Spleen (tissue), 11 donors: ENCODE data around the gene MAPK4. TPM values are rescaled to one million over a fixed set of nuclear protein-coding genes. Genes with fewer than 3 reads are reported as not detected.

Source experiments
- DNase-seq: peaks from one replicate; pipeline ENCODE4 v3.0.0-alpha.2; 2020
- H3K27ac ChIP-seq, 8 donors: fragments of 200-600 bp; sonication (generic) in 7 of 8; 1 replicate in 4 of 8; 2 replicates in 4 of 8; pipeline versions ENCODE4 v1.5.0 to v1.8.0; 2016 to 2021; ENCODE audit warnings: inconsistent platforms in 4 of 8, mild to moderate bottlenecking in 4 of 8, moderate library complexity in 1 of 8
- H3K27me3 ChIP-seq, 7 donors: fragments of 200-600 bp; sonication (generic) in 6 of 7; replicated peaks in 1 of 7; 1 replicate in 4 of 7; 2 replicates in 3 of 7; pipeline versions ENCODE4 v1.5.0 to v1.8.0; 2016 to 2021; ENCODE audit warnings: inconsistent platforms in 3 of 7, mild to moderate bottlenecking in 1 of 7
- H3K36me3 ChIP-seq, 6 donors: fragments of 200-600 bp; sonication (generic) in 5 of 6; 1 replicate in 4 of 6; 2 replicates in 2 of 6; pipeline versions ENCODE4 v1.5.0 to v1.8.0; 2016 to 2021; ENCODE audit warnings: inconsistent platforms in 2 of 6
- H3K4me1 ChIP-seq, 6 donors: fragments of 200-600 bp; sonication (generic) in 5 of 6; 1 replicate in 3 of 6; 2 replicates in 3 of 6; pipeline versions ENCODE4 v1.5.0 to v1.8.0; 2016 to 2021; ENCODE audit warnings: inconsistent platforms in 3 of 6
- H3K4me3 ChIP-seq, 8 donors: fragments of 200-600 bp; sonication (generic) in 7 of 8; 1 replicate in 4 of 8; 2 replicates in 4 of 8; pipeline versions ENCODE4 v1.5.0 to v1.8.0; 2016 to 2021; ENCODE audit warnings: inconsistent platforms in 4 of 8, mild to moderate bottlenecking in 4 of 8, moderate library complexity in 2 of 8
- H3K9me3 ChIP-seq, 8 donors: fragments of 200-600 bp; sonication (generic) in 7 of 8; 1 replicate in 4 of 8; 2 replicates in 4 of 8; pipeline versions ENCODE4 v1.5.0 to v1.8.0; 2016 to 2021; ENCODE audit warnings: inconsistent platforms in 4 of 8
- POLR2A ChIP-seq, 3 donors: fragments of 450-650 bp; IDR thresholded peaks; one replicate each; pipeline ENCODE4 v1.5.1; 2017; ENCODE audit warnings: antibody characterized with exemption in 3 of 3, mild to moderate bottlenecking in 1 of 3
- POLR2AphosphoS5 ChIP-seq, 3 donors: sonication (generic); formaldehyde crosslinking; IDR thresholded peaks; one replicate each; pipeline ENCODE4 v1.5.1; 2017; ENCODE audit warnings: antibody characterized with exemption in 3 of 3
- WGBS, 5 donors: extraction: QIAGEN DNeasy Blood & Tissue Kit in 3 of 5; methylation state at CpG; one replicate each; pipeline versions ENCODE4 v1.1.5 to v1.1.7; 2013 to 2018; 5-methylcytosine and 5-hydroxymethylcytosine counted together
- intact Hi-C: fragments of 100-400 bp; cut with DNase I; formaldehyde crosslinking; loops from one replicate; pipeline ENCODE4 v1.15.0; 2023; ENCODE audit warnings: low total_unique reads
- polyA plus RNA-seq, 3 donors: library from polyadenylated mRNA; stranded (reverse); fragments of 200-250 nt; gene quantifications; one replicate each; pipeline ENCODE4 v1.2.1, GENCODE V29; 2013
- total RNA-seq, 7 donors: library from RNA; depleted of rRNA in 3 of 7; stranded (reverse); fragments of >200 nt in 3 of 7; fragmentation: NEBNext Ultra II Directional in 4 of 7; extraction: Animal tissue kit (Norgen Biotek cat#: 25700) in 4 of 7; gene quantifications; one replicate each; pipeline versions ENCODE4 v1.1.0 to v1.2.1, GENCODE V29; 2016 to 2021
- TF ChIP-seq, protein P1 (sequence below), 11 experiments: fragments of 200-600 bp in 7 of 11; fragments of 450-650 bp in 4 of 11; sonication (generic) in 4 of 11; IDR thresholded peaks in 8 of 11; conservative IDR thresholded peaks in 3 of 11; 1 replicate in 7 of 11; 2 replicates in 4 of 11; pipeline versions ENCODE4 v1.4.0 to v1.8.0; 2016 to 2021; ENCODE audit warnings: antibody characterized with exemption in 11 of 11, inconsistent platforms in 4 of 11, mild to moderate bottlenecking in 1 of 11
- donor health status: healthy with polysubstance abuse.
- donor health status: DM: no; HTN: no; CAD: no; lungs with moderate emphysema.
- donor health status: DM: no; HTN: no; CAD: no.
- donor health status: Bipolar disorder and iron deficiency.
- donor health status: healthy.
- donor health status: DM: no; HTN: no; CAD: no.
- donor health status: DM: yes; HTN: yes; CAD: no.

MAPK4 gene
- total and polyA plus RNA-seq, 10 donors = 0.02 to 0.29 (median 0.20) TPM; not detected in 4

GRCh38 chr18:50654658-50655550 lies 95.0 kb downstream of the MAPK4 start:
- H3K27me3 ChIP-seq = peaks cover 0 to 5% (median 0%) of the 10 kb centered on the region in 7 donors
- H3K27ac ChIP-seq = no peak overlapping the region
- DNase-seq = no peak
- no peaks in the 10 kb centered on the region for H3K36me3 ChIP-seq
- intact Hi-C loops = no loop called here
- no peaks in the 10 kb centered on the region for H3K9me3 ChIP-seq
- TF ChIP-seq POLR2A (IDR thresholded peaks at IDR 0.05) = no peak
- TF ChIP-seq, protein P1, sequence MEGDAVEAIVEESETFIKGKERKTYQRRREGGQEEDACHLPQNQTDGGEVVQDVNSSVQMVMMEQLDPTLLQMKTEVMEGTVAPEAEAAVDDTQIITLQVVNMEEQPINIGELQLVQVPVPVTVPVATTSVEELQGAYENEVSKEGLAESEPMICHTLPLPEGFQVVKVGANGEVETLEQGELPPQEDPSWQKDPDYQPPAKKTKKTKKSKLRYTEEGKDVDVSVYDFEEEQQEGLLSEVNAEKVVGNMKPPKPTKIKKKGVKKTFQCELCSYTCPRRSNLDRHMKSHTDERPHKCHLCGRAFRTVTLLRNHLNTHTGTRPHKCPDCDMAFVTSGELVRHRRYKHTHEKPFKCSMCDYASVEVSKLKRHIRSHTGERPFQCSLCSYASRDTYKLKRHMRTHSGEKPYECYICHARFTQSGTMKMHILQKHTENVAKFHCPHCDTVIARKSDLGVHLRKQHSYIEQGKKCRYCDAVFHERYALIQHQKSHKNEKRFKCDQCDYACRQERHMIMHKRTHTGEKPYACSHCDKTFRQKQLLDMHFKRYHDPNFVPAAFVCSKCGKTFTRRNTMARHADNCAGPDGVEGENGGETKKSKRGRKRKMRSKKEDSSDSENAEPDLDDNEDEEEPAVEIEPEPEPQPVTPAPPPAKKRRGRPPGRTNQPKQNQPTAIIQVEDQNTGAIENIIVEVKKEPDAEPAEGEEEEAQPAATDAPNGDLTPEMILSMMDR (IDR thresholded peaks at IDR 0.05 in 8 of 11, conservative IDR thresholded peaks at IDR 0.05 in 3 of 11) = no peak
- no peak for TF ChIP-seq POLR2AphosphoS5 (IDR thresholded peaks at IDR 0.05)
- no peaks in the 10 kb centered on the region for H3K4me1 ChIP-seq
- WGBS, 5 donors = 58 to 81% (median 70%) methylated on average over 14 to 17 of the region's 17 CpGs
- no peak overlapping the region for H3K4me3 ChIP-seq

DNA sequence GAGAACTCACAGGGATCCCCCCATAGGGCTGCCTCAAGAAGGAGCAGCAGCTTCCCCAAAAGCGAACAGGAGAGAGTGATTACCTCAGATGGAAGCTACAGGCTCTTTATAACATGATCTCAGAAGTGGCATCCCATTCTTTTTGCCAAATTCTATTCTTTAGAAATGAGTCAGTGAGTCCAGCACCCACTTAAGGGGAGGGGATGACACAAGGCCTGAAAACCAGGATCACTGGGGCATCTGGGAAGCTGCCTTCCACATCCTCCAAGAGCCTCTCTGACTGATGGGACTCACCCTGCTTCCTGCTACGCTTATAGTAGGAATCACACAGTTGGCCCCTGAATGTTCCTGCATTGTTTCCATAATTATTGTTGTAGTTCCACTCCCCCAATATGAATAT lies 96.5 kb downstream of the MAPK4 start:
- Histone ChIP-seq H3K9me3 (peaks cover 0 to 5% (median under 1%) of the 10 kb centered on the region in 8 donors), H3K4me1 (no peaks in the 10 kb centered on the region), H3K4me3 (no peak overlapping the region), H3K27me3 (peaks cover 0 to 5% (median 0%) of the 10 kb centered on the region in 7 donors), H3K36me3 (no peaks in the 10 kb centered on the region), H3K27ac (no peak overlapping the region)
- TF ChIP-seq, protein P1 (IDR thresholded peaks at IDR 0.05 in 8 of 11, conservative IDR thresholded peaks at IDR 0.05 in 3 of 11) = no peak
- no peak for TF ChIP-seq POLR2AphosphoS5 (IDR thresholded peaks at IDR 0.05)
- no peak for TF ChIP-seq POLR2A (IDR thresholded peaks at IDR 0.05)
- DNase-seq = no peak
- intact Hi-C loops = no loop called here
- WGBS, 5 donors = 81 to 97% (median 90%) methylated on average over 2 of the region's 2 CpGs

GRCh38 chr18:50656841-50657470 lies 97.1 kb downstream of the MAPK4 start:
- Histone ChIP-seq H3K9me3 (peaks cover 0 to 11% (median 6%) of the 10 kb centered on the region in 8 donors), H3K4me3 (no peak overlapping the region), H3K36me3 (no peaks in the 10 kb centered on the region), H3K27me3 (peaks cover 0 to 5% (median 0%) of the 10 kb centered on the region in 7 donors), H3K27ac (no peak overlapping the region), H3K4me1 (no peaks in the 10 kb centered on the region)
- intact Hi-C loops = no loop called here
- TF ChIP-seq, protein P1 (IDR thresholded peaks at IDR 0.05 in 8 of 11, conservative IDR thresholded peaks at IDR 0.05 in 3 of 11) = no peak
- TF ChIP-seq POLR2A (IDR thresholded peaks at IDR 0.05) (no peak), POLR2AphosphoS5 (IDR thresholded peaks at IDR 0.05) (no peak)
- no peak for DNase-seq
- 66 to 79% (median 72%) methylated on average over 8 of the region's 8 CpGs for WGBS, 5 donors

- no peak for DNase-seq
- H3K4me3 ChIP-seq = no peak overlapping the region
- H3K9me3 ChIP-seq = peaks cover 0 to 19% (median 11%) of the 10 kb centered on the region in 8 donors
- H3K36me3 ChIP-seq = no peaks in the 10 kb centered on the region
- no peak overlapping the region for H3K27ac ChIP-seq
- H3K27me3 ChIP-seq = peaks cover 0 to 5% (median 0%) of the 10 kb centered on the region in 7 donors
- whole genome bisulfite sequencing, 5 donors = 83 to 89% (median 89%) methylated on average over 5 of the region's 5 CpGs
- intact Hi-C loops = no loop called here
- H3K4me1 ChIP-seq = no peaks in the 10 kb centered on the region
- TF ChIP-seq, protein P1 (IDR thresholded peaks at IDR 0.05 in 8 of 11, conservative IDR thresholded peaks at IDR 0.05 in 3 of 11) = no peak
These were observed 98.7 kb downstream of the MAPK4 start for GRCh38 chr18:50658601-50659000.
